ENCODE measurements around the gene MYO19. TPM values are rescaled to one million over a fixed set of nuclear protein-coding genes. Genes with fewer than 3 reads are reported as not detected.

Gene MYO19
- total and polyA plus RNA-seq, 9 of the 15 experiments (the other 6 are each of a cell fraction or from before 2014, with no cell fraction given) = 21.6 to 176 (median 129) TPM

- TF ChIP-seq EZH2 (IDR thresholded peaks at IDR 0.05; ENCODE audit: borderline replicate concordance, low read depth, low read length) (no peak), MAZ (CRISPR knock-in tag; conservative IDR thresholded peaks at IDR 0.05 in 1 of 2, IDR thresholded peaks at IDR 0.05 in 1 of 2) (no peak), TAF15 (IDR thresholded peaks at IDR 0.05; ENCODE audit: low read depth, low read length) (no peak), SMAD3 (CRISPR knock-in tag; conservative IDR thresholded peaks at IDR 0.05) (no peak), NUFIP1 (IDR thresholded peaks at IDR 0.05; ENCODE audit: partially characterized antibody) (no peak), NELFE (IDR thresholded peaks at IDR 0.05; ENCODE audit: insufficient read depth, insufficient read length) (no peak), U2AF2 (optimal IDR thresholded peaks at IDR 0.05; ENCODE audit: low read depth, low read length) (no peak), MTA3 (IDR thresholded peaks at IDR 0.05; ENCODE audit: borderline replicate concordance) (peak; percentile 56; the same call in 1 of the 2 replicates), CBX5 (IDR thresholded peaks at IDR 0.05; ENCODE audit: borderline replicate concordance, low read depth) (no peak), ZNF699 (CRISPR knock-in tag; IDR thresholded peaks at IDR 0.05; ENCODE audit: insufficient replicate concordance) (no peak), KLF16 (IDR thresholded peaks at IDR 0.05) (no peak), NR3C1 (CRISPR knock-in tag; IDR thresholded peaks at IDR 0.05) (no peak), RBFOX2 (IDR thresholded peaks at IDR 0.05; ENCODE audit: low read depth, low read length) (peak; percentile 91), CBX1 (IDR thresholded peaks at IDR 0.05; ENCODE audit: low read depth) (no peak), NR0B1 (IDR thresholded peaks at IDR 0.05; ENCODE audit: partially characterized antibody) (no peak), ZNF449 (CRISPR knock-in tag; IDR thresholded peaks at IDR 0.05) (no peak), ZNF134 (CRISPR knock-in tag; conservative IDR thresholded peaks at IDR 0.05) (no peak), PPARD (CRISPR knock-in tag; IDR thresholded peaks at IDR 0.05) (no peak), GATAD2B (IDR thresholded peaks at IDR 0.05; ENCODE audit: borderline replicate concordance) (no peak), ZNF696 (CRISPR knock-in tag; conservative IDR thresholded peaks at IDR 0.05) (no peak), RNF2 (IDR thresholded peaks at IDR 0.05) (peak; percentile 51; the same call in 1 of the 2 replicates), ZNF175 (CRISPR knock-in tag; IDR thresholded peaks at IDR 0.05; ENCODE audit: low read depth) (no peak), MAFF (IDR thresholded peaks at IDR 0.05; ENCODE audit: low read length) (no peak), KLF13 (tag; IDR thresholded peaks at IDR 0.05; ENCODE audit: borderline replicate concordance, low read depth) (0 out of 2 replicates have a peak, but pooled peaks have one; percentile 62)
- TF ChIP-seq, protein P1, sequence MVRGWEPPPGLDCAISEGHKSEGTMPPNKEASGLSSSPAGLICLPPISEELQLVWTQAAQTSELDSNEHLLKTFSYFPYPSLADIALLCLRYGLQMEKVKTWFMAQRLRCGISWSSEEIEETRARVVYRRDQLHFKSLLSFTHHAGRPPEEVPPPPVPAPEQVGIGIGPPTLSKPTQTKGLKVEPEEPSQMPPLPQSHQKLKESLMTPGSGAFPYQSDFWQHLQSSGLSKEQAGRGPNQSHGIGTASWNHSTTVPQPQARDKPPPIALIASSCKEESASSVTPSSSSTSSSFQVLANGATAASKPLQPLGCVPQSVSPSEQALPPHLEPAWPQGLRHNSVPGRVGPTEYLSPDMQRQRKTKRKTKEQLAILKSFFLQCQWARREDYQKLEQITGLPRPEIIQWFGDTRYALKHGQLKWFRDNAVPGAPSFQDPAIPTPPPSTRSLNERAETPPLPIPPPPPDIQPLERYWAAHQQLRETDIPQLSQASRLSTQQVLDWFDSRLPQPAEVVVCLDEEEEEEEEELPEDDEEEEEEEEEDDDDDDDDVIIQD (CRISPR knock-in tag; IDR thresholded peaks at IDR 0.05) = no peak
Measured at GRCh38 chr17:36486204-36487194, 48.2 kb downstream of the MYO19 start, which contains the start of gene ZNHIT3 (continued).

Measured in K562 (cell line).